Endothelial cell of umbilical vein (primary cell): Measurements from ENCODE around the gene ZNF544.

Experiments
- EZH2 ChIP-seq: IDR thresholded peaks from 2 replicates; pipeline ENCODE4 v1.6.1; 2012; ENCODE audit warnings: borderline replicate concordance, low read depth, mild to moderate bottlenecking, moderate library complexity, low read length, inconsistent platforms; ENCODE audit not compliant: severe bottlenecking
- GATA2 ChIP-seq: IDR thresholded peaks from 2 replicates; pipeline ENCODE4 v1.7.0; 2011; ENCODE audit warnings: low read depth, mild to moderate bottlenecking, moderate library complexity, mixed read lengths, low read length; ENCODE audit not compliant: insufficient read length, insufficient read depth
- JUN ChIP-seq: IDR thresholded peaks from 2 replicates; pipeline ENCODE4 v1.6.1; 2011; ENCODE audit warnings: borderline replicate concordance, low read depth; ENCODE audit not compliant: insufficient read length, insufficient read depth
- MAX ChIP-seq: IDR thresholded peaks from 2 replicates; pipeline ENCODE4 v1.6.1; 2011; ENCODE audit not compliant: insufficient read depth, insufficient read length
- MYC ChIP-seq: IDR thresholded peaks from one replicate; pipeline ENCODE4 v1.6.1; 2011; ENCODE audit warnings: mild to moderate bottlenecking, low read depth, low read length
- POLR2A ChIP-seq: IDR thresholded peaks from 2 replicates; pipeline ENCODE4 v1.6.1; 2012; ENCODE audit warnings: low read depth, mild to moderate bottlenecking, control low read depth, low read length
- POLR2AphosphoS5 ChIP-seq: IDR thresholded peaks from 2 replicates; pipeline ENCODE4 v1.6.1; 2012; ENCODE audit warnings: low read depth, mild to moderate bottlenecking, control low read depth, low read length, moderate library complexity; ENCODE audit not compliant: insufficient read depth
- TF ChIP-seq, protein P1 (sequence below), 2 donors: IDR thresholded peaks; 1 replicate in 1 of 2; 2 replicates in 1 of 2; pipeline ENCODE4 v1.5.1; 2011; ENCODE audit warnings: low read length in 2 of 2, mild to moderate bottlenecking in 2 of 2, moderate library complexity in 2 of 2, control low read depth in 1 of 2, inconsistent platforms in 1 of 2, low read depth in 1 of 2; ENCODE audit not compliant: insufficient read depth in 1 of 2; ENCODE audit errors: extremely low read depth in 1 of 2

DNA sequence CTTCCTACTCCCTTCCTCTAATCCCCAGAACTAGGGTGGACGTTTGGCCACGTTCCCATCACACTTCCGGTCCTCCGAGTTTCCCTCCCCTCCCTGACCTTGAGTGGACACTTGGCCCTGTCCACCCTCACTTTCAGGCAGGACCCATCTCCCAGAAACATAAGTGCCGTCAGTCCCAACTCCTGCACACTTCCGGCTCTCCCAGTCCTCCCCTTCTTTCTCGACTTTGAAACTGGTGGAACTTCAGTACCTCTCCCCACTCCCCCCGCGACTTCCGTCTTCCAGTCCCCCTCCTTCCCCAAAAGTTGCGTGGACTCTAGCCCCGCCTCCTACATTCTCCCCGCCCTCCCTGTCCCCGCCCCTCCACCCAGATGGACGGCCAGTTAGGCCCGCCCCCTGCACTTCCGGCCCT is 46.1 kb upstream of the ZNF544 start:
- TF ChIP-seq, protein P1, sequence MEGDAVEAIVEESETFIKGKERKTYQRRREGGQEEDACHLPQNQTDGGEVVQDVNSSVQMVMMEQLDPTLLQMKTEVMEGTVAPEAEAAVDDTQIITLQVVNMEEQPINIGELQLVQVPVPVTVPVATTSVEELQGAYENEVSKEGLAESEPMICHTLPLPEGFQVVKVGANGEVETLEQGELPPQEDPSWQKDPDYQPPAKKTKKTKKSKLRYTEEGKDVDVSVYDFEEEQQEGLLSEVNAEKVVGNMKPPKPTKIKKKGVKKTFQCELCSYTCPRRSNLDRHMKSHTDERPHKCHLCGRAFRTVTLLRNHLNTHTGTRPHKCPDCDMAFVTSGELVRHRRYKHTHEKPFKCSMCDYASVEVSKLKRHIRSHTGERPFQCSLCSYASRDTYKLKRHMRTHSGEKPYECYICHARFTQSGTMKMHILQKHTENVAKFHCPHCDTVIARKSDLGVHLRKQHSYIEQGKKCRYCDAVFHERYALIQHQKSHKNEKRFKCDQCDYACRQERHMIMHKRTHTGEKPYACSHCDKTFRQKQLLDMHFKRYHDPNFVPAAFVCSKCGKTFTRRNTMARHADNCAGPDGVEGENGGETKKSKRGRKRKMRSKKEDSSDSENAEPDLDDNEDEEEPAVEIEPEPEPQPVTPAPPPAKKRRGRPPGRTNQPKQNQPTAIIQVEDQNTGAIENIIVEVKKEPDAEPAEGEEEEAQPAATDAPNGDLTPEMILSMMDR (IDR thresholded peaks at IDR 0.05; ENCODE audit: extremely low read depth in 1 of 2, insufficient read depth in 1 of 2, low read depth in 1 of 2, low read length in 2 of 2), result no peak
- TF ChIP-seq POLR2A (no peak), GATA2 (no peak), POLR2AphosphoS5 (no peak), EZH2 (no peak), MAX (no peak), JUN (no peak), MYC (no peak)
